H1 (cell line): ENCODE data around the gene PKD1. TPM values are rescaled to one million over a fixed set of nuclear protein-coding genes. Genes with fewer than 3 reads are reported as not detected.

Experiments
- CTCF ChIA-PET: fragments of 300-600 bp; sonication (Branson Sonifier 250); formaldehyde crosslinking; loops from one replicate; lab custom pipeline; 2021; ENCODE audit not compliant: partially characterized antibody; lab: Charles Lee
- POLR2A ChIA-PET: fragments of 300-600 bp; sonication (Branson Sonifier 250); formaldehyde crosslinking; loops from one replicate; lab custom pipeline; 2021; ENCODE audit warnings: inconsistent platforms; ENCODE audit not compliant: partially characterized antibody; lab: Charles Lee
- DNase-seq, 2 experiments: peaks; one replicate each; pipeline versions ENCODE4 v3.0.0 to v3.0.0-alpha.2; 2010 to 2022; ENCODE audit warnings: low spot score in 2 of 2, low read depth in 1 of 2, mixed read lengths in 1 of 2
- FAIRE-seq: peaks from 2 replicates; lab custom pipeline; 2011; peaks lifted over from hg19 to GRCh38; lab: Jason Lieb, UNC
- H2AFZ ChIP-seq: 2 replicates; pipeline ENCODE4 v1.8.1; 2012; ENCODE audit warnings: low read length, inconsistent platforms
- H2AK5ac ChIP-seq: 2 replicates; pipeline ENCODE4 v1.6.1; 2013; ENCODE audit warnings: low read depth, low read length
- H2BK120ac ChIP-seq: replicated peaks from 2 replicates; pipeline ENCODE3; 2013; ENCODE audit warnings: low read depth, low read length, inconsistent platforms
- H2BK12ac ChIP-seq: 2 replicates; pipeline ENCODE4 v1.6.1; 2013; ENCODE audit warnings: low read depth, low read length
- H2BK15ac ChIP-seq: 2 replicates; pipeline ENCODE4 v1.6.1; 2013; ENCODE audit warnings: low read length
- H2BK20ac ChIP-seq: 2 replicates; pipeline ENCODE4 v1.6.1; 2013; ENCODE audit warnings: low read length
- H2BK5ac ChIP-seq: 2 replicates; pipeline ENCODE4 v1.6.1; 2013; ENCODE audit warnings: low read depth, low read length
- H3K14ac ChIP-seq: 2 replicates; pipeline ENCODE4 v1.6.1; 2013; ENCODE audit warnings: inconsistent platforms; ENCODE audit not compliant: insufficient read length
- H3K18ac ChIP-seq: 2 replicates; pipeline ENCODE4 v1.6.1; 2013; ENCODE audit warnings: low read length; ENCODE audit errors: extremely low read depth
- H3K23ac ChIP-seq: 2 replicates; pipeline ENCODE4 v1.6.1; 2013; ENCODE audit warnings: inconsistent platforms; ENCODE audit not compliant: insufficient read length
- H3K23me2 ChIP-seq: 2 replicates; pipeline ENCODE4 v1.6.1; 2013; ENCODE audit warnings: low read depth, low read length
- H3K27ac ChIP-seq: 2 replicates; pipeline ENCODE4 v1.6.1; 2011; ENCODE audit warnings: low read depth, low read length, inconsistent platforms
- H3K27me3 ChIP-seq, 4 experiments: replicated peaks in 1 of 4; 1 replicate in 1 of 4; 2 replicates in 3 of 4; pipeline versions ENCODE4 v1.6.1 to v1.8.1; 2011 to 2013; ENCODE audit warnings: low read length in 3 of 4, mild to moderate bottlenecking in 3 of 4, inconsistent platforms in 2 of 4, mixed read lengths in 2 of 4, moderate library complexity in 1 of 4; ENCODE audit not compliant: control insufficient read depth in 3 of 4, insufficient read depth in 3 of 4; ENCODE audit errors: extremely low read depth in 1 of 4
- H3K36me3 ChIP-seq, 4 experiments: 2 replicates each; pipeline versions ENCODE4 v1.6.1 to v1.8.1; 2011 to 2013; ENCODE audit warnings: mild to moderate bottlenecking in 4 of 4, low read length in 3 of 4, moderate library complexity in 2 of 4, control low read depth in 1 of 4, inconsistent platforms in 1 of 4; ENCODE audit not compliant: insufficient read depth in 4 of 4, control insufficient read depth in 2 of 4
- H3K4ac ChIP-seq: replicated peaks from 2 replicates; pipeline ENCODE3; 2013; ENCODE audit warnings: low read length, low read depth, mixed read lengths, inconsistent platforms; ENCODE audit not compliant: insufficient read length
- H3K4me1 ChIP-seq, 4 experiments: replicated peaks in 1 of 4; 1 replicate in 1 of 4; 2 replicates in 3 of 4; pipeline versions ENCODE4 v1.6.1 to v1.8.1; 2011 to 2013; ENCODE audit warnings: low read length in 3 of 4, inconsistent platforms in 2 of 4, mixed read lengths in 1 of 4; ENCODE audit not compliant: insufficient read depth in 4 of 4, control insufficient read depth in 3 of 4
- H3K4me2 ChIP-seq, 2 experiments: 2 replicates each; pipeline versions ENCODE4 v1.6.1 to v1.8.1; 2011 to 2013; ENCODE audit warnings: low read depth in 2 of 2, low read length in 2 of 2, control low read depth in 1 of 2, inconsistent platforms in 1 of 2, mild to moderate bottlenecking in 1 of 2; ENCODE audit not compliant: insufficient read depth in 1 of 2
- H3K4me3 ChIP-seq, 4 experiments: fragments of 200-600, 300-600 bp in 1 of 4; sonication (generic), shearing (Covaris generic), sonication (Bioruptor Twin) in 1 of 4; 2 replicates each; pipeline versions ENCODE4 v1.5.1 to v1.8.1; 2011 to 2016; ENCODE audit warnings: low read length in 4 of 4, low read depth in 3 of 4, control low read depth in 2 of 4, inconsistent platforms in 2 of 4, mild to moderate bottlenecking in 2 of 4, mixed read lengths in 1 of 4, moderate library complexity in 1 of 4; ENCODE audit not compliant: insufficient read depth in 2 of 4; ENCODE audit errors: extremely low read depth in 1 of 4
- H3K56ac ChIP-seq: replicated peaks from 2 replicates; pipeline ENCODE3; 2013; ENCODE audit warnings: low read depth, mild to moderate bottlenecking, mixed read lengths, low read length, inconsistent platforms; ENCODE audit not compliant: insufficient read length
- H3K79me1 ChIP-seq: 2 replicates; pipeline ENCODE4 v1.6.1; 2013; ENCODE audit warnings: low read depth, low read length, control low read depth
- H3K79me2 ChIP-seq, 2 experiments: 2 replicates each; pipeline versions ENCODE4 v1.6.1 to v1.8.1; 2012 to 2013; ENCODE audit warnings: low read length in 2 of 2, mild to moderate bottlenecking in 2 of 2, inconsistent platforms in 1 of 2; ENCODE audit not compliant: insufficient read depth in 2 of 2, control insufficient read depth in 1 of 2
- H3K9ac ChIP-seq, 4 experiments: replicated peaks in 1 of 4; 1 replicate in 1 of 4; 2 replicates in 3 of 4; pipeline versions ENCODE4 v1.6.1 to v1.8.1; 2011 to 2013; ENCODE audit warnings: low read depth in 3 of 4, low read length in 3 of 4, control low read depth in 2 of 4, mild to moderate bottlenecking in 2 of 4, moderate library complexity in 2 of 4, inconsistent platforms in 1 of 4; ENCODE audit errors: extremely low read depth in 1 of 4
- H3K9me3 ChIP-seq, 2 experiments: 2 replicates each; pipeline versions ENCODE4 v1.6.1 to v1.8.1; 2012 to 2013; ENCODE audit warnings: mild to moderate bottlenecking in 2 of 2, moderate library complexity in 2 of 2, control low read depth in 1 of 2, inconsistent platforms in 1 of 2, low read depth in 1 of 2, low read length in 1 of 2, mixed read lengths in 1 of 2; ENCODE audit not compliant: insufficient read depth in 2 of 2
- H4K20me1 ChIP-seq, 2 experiments: replicated peaks in 1 of 2; 2 replicates each; pipeline versions ENCODE3 to v1.8.1; 2011 to 2013; ENCODE audit warnings: inconsistent platforms in 2 of 2, low read length in 2 of 2, mild to moderate bottlenecking in 1 of 2; ENCODE audit not compliant: insufficient read depth in 2 of 2, control insufficient read depth in 1 of 2
- H4K5ac ChIP-seq: 2 replicates; pipeline ENCODE4 v1.6.1; 2013; ENCODE audit warnings: low read length, low read depth, mixed read lengths, inconsistent platforms; ENCODE audit not compliant: insufficient read length
- H4K8ac ChIP-seq: 2 replicates; pipeline ENCODE4 v1.8.0; 2013; ENCODE audit warnings: mild to moderate bottlenecking, moderate library complexity, low read length, inconsistent platforms; ENCODE audit not compliant: insufficient read depth; ENCODE audit errors: extremely low read depth
- H4K91ac ChIP-seq: replicated peaks from 2 replicates; pipeline ENCODE3; 2013; ENCODE audit warnings: low read length, mixed read lengths, inconsistent platforms; ENCODE audit not compliant: insufficient read length
- EGR1 ChIP-seq: IDR thresholded peaks from 2 replicates; pipeline ENCODE4 v1.6.1; 2011; ENCODE audit warnings: low read depth, low read length, borderline replicate concordance
- JUN ChIP-seq: IDR thresholded peaks from 2 replicates; pipeline ENCODE4 v1.6.1; 2011; ENCODE audit warnings: low read depth, mild to moderate bottlenecking, improper control_type of control experiment, low read length
- NANOG ChIP-seq: IDR thresholded peaks from 2 replicates; pipeline ENCODE4 v1.6.1; 2011; ENCODE audit warnings: low read length, low read depth, mild to moderate bottlenecking, inconsistent platforms; ENCODE audit not compliant: insufficient read depth, poor library complexity, severe bottlenecking
- POLR2A ChIP-seq, 2 experiments: IDR thresholded peaks; 1 replicate in 1 of 2; 2 replicates in 1 of 2; pipeline ENCODE4 v1.6.1; 2011; ENCODE audit warnings: low read depth in 2 of 2, low read length in 2 of 2, mild to moderate bottlenecking in 2 of 2; ENCODE audit errors: control extremely low read depth in 1 of 2
- SIN3A ChIP-seq, 2 experiments: IDR thresholded peaks in 1 of 2; conservative IDR thresholded peaks in 1 of 2; 2 replicates each; pipeline ENCODE4 v1.6.1; 2011 to 2012; ENCODE audit warnings: low read length in 2 of 2, improper control_type of control experiment in 1 of 2, low read depth in 1 of 2, mild to moderate bottlenecking in 1 of 2
- SIX5 ChIP-seq: IDR thresholded peaks from 2 replicates; pipeline ENCODE4 v1.6.1; 2011; ENCODE audit warnings: mild to moderate bottlenecking, low read depth, low read length
- SP1 ChIP-seq: IDR thresholded peaks from 2 replicates; pipeline ENCODE4 v1.6.1; 2011; ENCODE audit warnings: low read depth, low read length
- TAF7 ChIP-seq: optimal IDR thresholded peaks from 2 replicates; pipeline ENCODE3; 2011; ENCODE audit warnings: low read depth, mild to moderate bottlenecking, inconsistent platforms, low read length, moderate library complexity, borderline replicate concordance
- TCF12 ChIP-seq: IDR thresholded peaks from 2 replicates; pipeline ENCODE4 v1.6.1; 2011; ENCODE audit warnings: low read depth, mild to moderate bottlenecking, low read length
- YY1 ChIP-seq: IDR thresholded peaks from 2 replicates; pipeline ENCODE4 v1.6.1; 2011; ENCODE audit warnings: low read depth, mild to moderate bottlenecking, low read length
- WGBS, 2 experiments: shearing (Covaris generic) in 1 of 2; methylation state at CpG; one replicate each; pipeline versions ENCODE4 v1.1.6 to v1.1.7; 2013 to 2015; ENCODE audit warnings: low lambda C conversion rate in 2 of 2, mixed read lengths in 2 of 2, inconsistent platforms in 1 of 2, low coverage in 1 of 2, missing lambda C conversion rate in 1 of 2; ENCODE audit not compliant: insufficient replicate concordance in 2 of 2, insufficient coverage in 1 of 2, insufficient read length in 1 of 2; ENCODE audit errors: extremely low coverage in 1 of 2, missing lambda C conversion rate in 1 of 2; 5-methylcytosine and 5-hydroxymethylcytosine counted together
- polyA plus RNA-seq, 7 experiments: library from polyadenylated mRNA; depleted of rRNA in 3 of 7; stranded (reverse) in 5 of 7; unstranded in 2 of 7; fragments of >200 nt in 5 of 7; fragments of 200-250 nt in 2 of 7; gene quantifications; 1 replicate in 5 of 7; 2 replicates in 1 of 7; 4 replicates in 1 of 7; pipeline versions ENCODE4 v1.2.1 to v1.2.3, GENCODE V29; 2011 to 2013; ENCODE audit warnings: missing spikeins in 2 of 7, mixed read lengths in 2 of 7
- total RNA-seq: library from RNA; stranded (reverse); fragmentation: NEBNext Ultra II Directional; extraction: Animal tissue kit (Norgen Biotek cat#: 25700); gene quantifications from 2 replicates; pipeline ENCODE4 v1.2.1, GENCODE V29; 2021
- TF ChIP-seq, protein P1 (sequence below), 3 experiments: IDR thresholded peaks; 1 replicate in 2 of 3; 2 replicates in 1 of 3; pipeline versions ENCODE4 v1.5.1 to v1.6.1; 2011; ENCODE audit warnings: low read length in 3 of 3, mild to moderate bottlenecking in 3 of 3, inconsistent platforms in 2 of 3, low read depth in 1 of 3, moderate library complexity in 1 of 3; ENCODE audit not compliant: insufficient read depth in 1 of 3; ENCODE audit errors: control extremely low read depth in 1 of 3

The PKD1 gene
- total and polyA plus RNA-seq, 2 of the 8 experiments (the other 6 are each of a cell fraction or from before 2014, with no cell fraction given) = 40.6 to 52.7 TPM

DNA sequence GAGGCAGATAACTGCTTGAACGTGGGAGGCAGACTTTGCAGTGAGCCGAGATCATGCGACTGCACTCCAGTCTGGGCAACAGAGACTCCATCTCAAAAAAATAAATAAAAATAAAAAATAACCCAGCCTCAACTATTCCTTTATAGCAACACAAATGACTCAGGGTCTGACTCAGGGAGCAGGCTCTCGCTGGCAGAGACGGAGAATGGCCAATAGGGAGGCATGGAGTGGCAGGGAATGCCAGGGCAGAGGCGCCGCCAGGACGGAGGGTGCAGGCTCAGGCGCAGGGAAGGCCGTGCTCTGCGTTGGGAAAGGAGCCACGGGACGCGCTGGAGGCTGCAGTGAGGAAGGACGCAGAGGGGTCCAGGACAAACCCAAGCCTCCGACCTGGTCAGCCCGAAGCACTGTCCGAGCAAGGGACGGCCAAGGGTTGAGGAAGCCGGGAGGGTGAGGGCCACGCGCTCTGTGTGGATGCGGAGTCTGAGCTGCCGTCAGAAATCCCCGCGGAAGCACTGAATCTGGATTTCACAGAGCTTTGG, 40.3 kb downstream of the PKD1 start:
- H2BK20ac ChIP-seq = no peak overlapping the region
- H3K79me1 ChIP-seq = no peaks in the 10 kb centered on the region
- no peak for FAIRE-seq
- ChIA-PET POLR2A (interaction anchor here (0.9 to 1.2 kb wide), 2 partner anchors 64 to 131 kb away, joined by 3 to 4 read pairs; partner anchors contain the start of gene RPS2), CTCF (interaction anchor here (1.1 to 1.6 kb wide), 2 partner anchors 45 to 73 kb away, joined by 3 to 5 read pairs; no protein-coding TSS in a partner anchor)
- H3K23me2 ChIP-seq = peaks cover 6% of the 10 kb centered on the region; the same call in 1 of the 2 replicates
- H4K20me1 ChIP-seq = peaks cover 5 to 15% of the 10 kb centered on the region in 2 experiments
- H4K5ac ChIP-seq = no peak overlapping the region
- no peak for DNase-seq
- peaks cover 0 to 10% (median 7%) of the 10 kb centered on the region in 4 experiments; a peak in 5 of 7 replicates for H3K4me1 ChIP-seq
- H4K91ac ChIP-seq = no peak overlapping the region
- H2BK15ac ChIP-seq = no peak overlapping the region
- no peak overlapping the region for H3K4ac ChIP-seq
- no peak overlapping the region for H2AK5ac ChIP-seq
- H3K23ac ChIP-seq = no peak overlapping the region
- H2BK12ac ChIP-seq = no peak overlapping the region
- H4K8ac ChIP-seq = no peak overlapping the region
- no peak overlapping the region for H3K14ac ChIP-seq
- H3K4me3 ChIP-seq = no peak overlapping the region
- H2BK120ac ChIP-seq = no peak overlapping the region
- WGBS, 2 experiments = 91% methylated on average over 26 of the region's 26 CpGs; no CpG with 5 or more reads in 1 of the 2 experiments
- H3K9ac ChIP-seq = no peak overlapping the region
- H3K4me2 ChIP-seq = no peak overlapping the region
- no peak overlapping the region for H3K27ac ChIP-seq
- H3K36me3 ChIP-seq = peaks cover 0 to 9% (median 2%) of the 10 kb centered on the region in 4 experiments; a peak in 4 of 8 replicates
- no peak overlapping the region for H2AFZ ChIP-seq
- no peaks in the 10 kb centered on the region for H3K79me2 ChIP-seq
- no peaks in the 10 kb centered on the region for H3K9me3 ChIP-seq
- H3K27me3 ChIP-seq = no peaks in the 10 kb centered on the region
- no peak overlapping the region for H2BK5ac ChIP-seq
- H3K18ac ChIP-seq = no peak overlapping the region
- H3K56ac ChIP-seq = no peak overlapping the region
- TF ChIP-seq POLR2A (IDR thresholded peaks at IDR 0.05; ENCODE audit: control extremely low read depth in 1 of 2, low read depth in 2 of 2, low read length in 2 of 2) (no peak), TCF12 (no peak), SIN3A (conservative IDR thresholded peaks at IDR 0.05 in 1 of 2, IDR thresholded peaks at IDR 0.05 in 1 of 2; ENCODE audit: low read depth in 1 of 2, low read length in 2 of 2) (no peak), EGR1 (no peak), YY1 (no peak), JUN (no peak), TAF7 (no peak), NANOG (no peak), SIX5 (no peak), SP1 (no peak)
- TF ChIP-seq, protein P1, sequence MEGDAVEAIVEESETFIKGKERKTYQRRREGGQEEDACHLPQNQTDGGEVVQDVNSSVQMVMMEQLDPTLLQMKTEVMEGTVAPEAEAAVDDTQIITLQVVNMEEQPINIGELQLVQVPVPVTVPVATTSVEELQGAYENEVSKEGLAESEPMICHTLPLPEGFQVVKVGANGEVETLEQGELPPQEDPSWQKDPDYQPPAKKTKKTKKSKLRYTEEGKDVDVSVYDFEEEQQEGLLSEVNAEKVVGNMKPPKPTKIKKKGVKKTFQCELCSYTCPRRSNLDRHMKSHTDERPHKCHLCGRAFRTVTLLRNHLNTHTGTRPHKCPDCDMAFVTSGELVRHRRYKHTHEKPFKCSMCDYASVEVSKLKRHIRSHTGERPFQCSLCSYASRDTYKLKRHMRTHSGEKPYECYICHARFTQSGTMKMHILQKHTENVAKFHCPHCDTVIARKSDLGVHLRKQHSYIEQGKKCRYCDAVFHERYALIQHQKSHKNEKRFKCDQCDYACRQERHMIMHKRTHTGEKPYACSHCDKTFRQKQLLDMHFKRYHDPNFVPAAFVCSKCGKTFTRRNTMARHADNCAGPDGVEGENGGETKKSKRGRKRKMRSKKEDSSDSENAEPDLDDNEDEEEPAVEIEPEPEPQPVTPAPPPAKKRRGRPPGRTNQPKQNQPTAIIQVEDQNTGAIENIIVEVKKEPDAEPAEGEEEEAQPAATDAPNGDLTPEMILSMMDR (IDR thresholded peaks at IDR 0.05; ENCODE audit: control extremely low read depth in 1 of 3, insufficient read depth in 1 of 3, low read depth in 1 of 3, low read length in 3 of 3) = no peak
